H1 (cell line): ENCODE results near the gene GP2. TPM values are rescaled to one million over a fixed set of nuclear protein-coding genes. Genes with fewer than 3 reads are reported as not detected.

Experiments
- CBX5 ChIP-seq: fragments of 300-800, 300-1000 bp; sonication (generic); IDR thresholded peaks from 2 replicates; pipeline ENCODE4 v1.7.1; 2016; ENCODE audit warnings: antibody characterized with exemption, low read length, low read depth
- MAFK ChIP-seq: IDR thresholded peaks from 2 replicates; pipeline ENCODE4 v1.6.1; 2012; ENCODE audit warnings: low read depth, mild to moderate bottlenecking, improper control_type of control experiment, low read length
- NRF1 ChIP-seq: IDR thresholded peaks from 2 replicates; pipeline ENCODE4 v1.6.1; 2011; ENCODE audit warnings: mild to moderate bottlenecking, low read depth, low read length, improper control_type of control experiment
- polyA plus RNA-seq, 7 experiments: library from polyadenylated mRNA; depleted of rRNA in 3 of 7; stranded (reverse) in 5 of 7; unstranded in 2 of 7; fragments of >200 nt in 5 of 7; fragments of 200-250 nt in 2 of 7; gene quantifications; 1 replicate in 5 of 7; 2 replicates in 1 of 7; 4 replicates in 1 of 7; pipeline versions ENCODE4 v1.2.1 to v1.2.3, GENCODE V29; 2011 to 2013; ENCODE audit warnings: missing spikeins in 2 of 7, mixed read lengths in 2 of 7
- total RNA-seq: library from RNA; stranded (reverse); fragmentation: NEBNext Ultra II Directional; extraction: Animal tissue kit (Norgen Biotek cat#: 25700); gene quantifications from 2 replicates; pipeline ENCODE4 v1.2.1, GENCODE V29; 2021

The GP2 gene
- total and polyA plus RNA-seq, 2 of the 8 experiments (the other 6 are each of a cell fraction or from before 2014, with no cell fraction given): not detected

GRCh38 chr16:20308801-20309590 is 18.3 kb downstream of the GP2 start (continued):
- TF ChIP-seq CBX5 (no peak), NRF1 (no peak), MAFK (no peak)
